Tibial nerve (tissue), 3 donors: ENCODE data around the gene GFPT2.

Experiments used
- POLR2A ChIP-seq, 2 donors: fragments of 450-650 bp; IDR thresholded peaks; one replicate each; pipeline ENCODE4 v1.6.1; 2017; ENCODE audit warnings: antibody characterized with exemption in 2 of 2, mild to moderate bottlenecking in 2 of 2, moderate library complexity in 2 of 2
- TF ChIP-seq, protein P1 (sequence below), 5 experiments: fragments of 200-600 bp in 3 of 5; fragments of 450-650 bp in 2 of 5; sonication (generic) in 3 of 5; IDR thresholded peaks; one replicate each; pipeline ENCODE4 v1.5.1; 2016 to 2019; ENCODE audit warnings: antibody characterized with exemption in 5 of 5, mild to moderate bottlenecking in 3 of 5, moderate library complexity in 2 of 5

DNA sequence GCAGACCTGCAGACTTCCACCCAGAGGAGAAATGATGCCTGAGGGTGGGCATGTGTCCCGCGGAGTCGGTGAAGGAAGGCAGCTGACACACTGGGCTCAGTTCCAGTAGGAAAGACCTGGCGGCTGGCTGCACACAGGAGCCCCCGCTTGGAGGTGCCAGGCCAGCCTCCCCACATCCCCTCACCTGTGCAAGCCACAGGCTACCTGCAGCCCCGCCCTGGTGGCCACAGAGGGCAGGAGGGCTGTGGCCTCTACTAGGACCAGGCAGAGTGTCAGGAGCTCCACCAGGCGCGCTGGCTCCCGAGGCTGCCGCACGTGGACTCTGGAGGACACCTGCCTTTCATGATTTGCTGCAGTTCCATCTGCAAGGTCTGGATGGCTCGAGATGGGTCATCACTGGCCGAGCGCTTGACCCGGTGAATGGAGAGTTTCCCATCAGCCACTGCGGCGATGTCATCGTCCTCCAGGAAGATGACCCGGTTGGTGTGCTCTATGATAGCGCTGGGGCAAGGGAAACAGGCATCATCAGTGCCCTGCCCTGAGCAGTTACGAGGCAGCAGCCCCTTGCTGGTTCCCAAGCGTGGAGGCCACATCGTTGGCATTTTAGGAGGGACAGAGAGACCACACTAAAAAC, 34.6 kb downstream of the GFPT2 start:
- TF ChIP-seq, protein P1, sequence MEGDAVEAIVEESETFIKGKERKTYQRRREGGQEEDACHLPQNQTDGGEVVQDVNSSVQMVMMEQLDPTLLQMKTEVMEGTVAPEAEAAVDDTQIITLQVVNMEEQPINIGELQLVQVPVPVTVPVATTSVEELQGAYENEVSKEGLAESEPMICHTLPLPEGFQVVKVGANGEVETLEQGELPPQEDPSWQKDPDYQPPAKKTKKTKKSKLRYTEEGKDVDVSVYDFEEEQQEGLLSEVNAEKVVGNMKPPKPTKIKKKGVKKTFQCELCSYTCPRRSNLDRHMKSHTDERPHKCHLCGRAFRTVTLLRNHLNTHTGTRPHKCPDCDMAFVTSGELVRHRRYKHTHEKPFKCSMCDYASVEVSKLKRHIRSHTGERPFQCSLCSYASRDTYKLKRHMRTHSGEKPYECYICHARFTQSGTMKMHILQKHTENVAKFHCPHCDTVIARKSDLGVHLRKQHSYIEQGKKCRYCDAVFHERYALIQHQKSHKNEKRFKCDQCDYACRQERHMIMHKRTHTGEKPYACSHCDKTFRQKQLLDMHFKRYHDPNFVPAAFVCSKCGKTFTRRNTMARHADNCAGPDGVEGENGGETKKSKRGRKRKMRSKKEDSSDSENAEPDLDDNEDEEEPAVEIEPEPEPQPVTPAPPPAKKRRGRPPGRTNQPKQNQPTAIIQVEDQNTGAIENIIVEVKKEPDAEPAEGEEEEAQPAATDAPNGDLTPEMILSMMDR (IDR thresholded peaks at IDR 0.05): no peak
- no peak for TF ChIP-seq POLR2A (IDR thresholded peaks at IDR 0.05)
